Endothelial cell of umbilical vein (primary cell): Measurements from ENCODE around the gene TAS2R10. TPM values are rescaled to one million over a fixed set of nuclear protein-coding genes. Genes with fewer than 3 reads are reported as not detected.

Source experiments
- BruUV-seq: library from RNA; stranded (reverse); fragments of 400-500 nt; replicated peaks from 2 replicates; lab custom pipeline; 2021; lab: Mats Ljungman, UMichigan
- CTCF ChIA-PET: fragments of 300-600, 350-600 bp; sonication (Branson Sonifier 250); formaldehyde crosslinking; loops from one replicate; lab custom pipeline; 2021; ENCODE audit warnings: antibody characterized with exemption, inconsistent platforms; lab: Charles Lee
- POLR2A ChIA-PET: fragments of 300-600, 350-600 bp; sonication (Branson Sonifier 250); formaldehyde crosslinking; loops from one replicate; lab custom pipeline; 2021; ENCODE audit warnings: antibody characterized with exemption, inconsistent platforms; lab: Charles Lee
- DNase-seq: peaks from one replicate; pipeline ENCODE4 v3.0.0-alpha.2; 2011; ENCODE audit warnings: low read depth, low spot score
- FAIRE-seq: peaks from 2 replicates; lab custom pipeline; 2011; peaks lifted over from hg19 to GRCh38; lab: Jason Lieb, UNC
- H2AFZ ChIP-seq: 2 replicates; pipeline ENCODE4 v1.6.0; 2012; ENCODE audit warnings: low read depth, low read length, control low read depth, inconsistent platforms
- H3K27ac ChIP-seq: 2 replicates; pipeline ENCODE4 v1.5.1; 2011; ENCODE audit warnings: low read depth, mild to moderate bottlenecking, control low read depth, low read length, moderate library complexity; ENCODE audit not compliant: insufficient read depth
- H3K27me3 ChIP-seq, 2 experiments: 2 replicates each; pipeline versions ENCODE4 v1.6.0 to v1.6.1; 2011; ENCODE audit warnings: low read length in 2 of 2, mixed read lengths in 1 of 2; ENCODE audit not compliant: control insufficient read depth in 2 of 2, insufficient read depth in 2 of 2
- H3K36me3 ChIP-seq, 2 experiments: 2 replicates in 1 of 2; 3 replicates in 1 of 2; pipeline ENCODE4 v1.5.1; 2011; ENCODE audit warnings: low read length in 2 of 2, mild to moderate bottlenecking in 1 of 2, moderate library complexity in 1 of 2; ENCODE audit not compliant: control insufficient read depth in 2 of 2, insufficient read depth in 2 of 2; ENCODE audit errors: extremely low read depth in 1 of 2
- H3K4me1 ChIP-seq: 3 replicates; pipeline ENCODE4 v1.5.1; 2011; ENCODE audit warnings: mild to moderate bottlenecking, low read length; ENCODE audit not compliant: control insufficient read depth, insufficient read depth; ENCODE audit errors: extremely low read depth
- H3K4me2 ChIP-seq: 2 replicates; pipeline ENCODE4 v1.6.1; 2011; ENCODE audit warnings: low read length, control low read depth, mixed read lengths; ENCODE audit not compliant: insufficient read depth
- H3K4me3 ChIP-seq, 3 experiments: fragments of 200-600 bp in 1 of 3; sonication (generic), shearing (Covaris generic) in 1 of 3; replicated peaks in 1 of 3; 2 replicates each; pipeline ENCODE4 v1.5.1; 2011 to 2016; ENCODE audit warnings: control low read depth in 3 of 3, low read length in 3 of 3, mild to moderate bottlenecking in 2 of 3, inconsistent platforms in 1 of 3, low read depth in 1 of 3, moderate library complexity in 1 of 3; ENCODE audit not compliant: insufficient read depth in 1 of 3
- H3K79me2 ChIP-seq: 2 replicates; pipeline ENCODE4 v1.6.0; 2012; ENCODE audit warnings: low read length, inconsistent platforms; ENCODE audit not compliant: control insufficient read depth, insufficient read depth
- H3K9ac ChIP-seq: replicated peaks from 2 replicates; pipeline ENCODE3; 2011; ENCODE audit warnings: low read length, control low read depth; ENCODE audit not compliant: insufficient read depth; ENCODE audit errors: extremely low read depth
- H3K9me1 ChIP-seq: replicated peaks from 3 replicates; pipeline ENCODE4 v1.6.0; 2011; ENCODE audit warnings: mild to moderate bottlenecking, low read length; ENCODE audit not compliant: control insufficient read depth, insufficient read depth; ENCODE audit errors: extremely low read depth
- H3K9me3 ChIP-seq: replicated peaks from 2 replicates; pipeline ENCODE4 v1.5.1; 2012; ENCODE audit warnings: low read length, inconsistent platforms; ENCODE audit not compliant: control insufficient read depth, insufficient read depth
- H4K20me1 ChIP-seq: replicated peaks from 2 replicates; pipeline ENCODE3; 2011; ENCODE audit warnings: mild to moderate bottlenecking, low read length; ENCODE audit not compliant: control insufficient read depth, insufficient read depth; ENCODE audit errors: extremely low read depth
- EZH2 ChIP-seq: IDR thresholded peaks from 2 replicates; pipeline ENCODE4 v1.6.1; 2012; ENCODE audit warnings: borderline replicate concordance, low read depth, mild to moderate bottlenecking, moderate library complexity, low read length, inconsistent platforms; ENCODE audit not compliant: severe bottlenecking
- GATA2 ChIP-seq: IDR thresholded peaks from 2 replicates; pipeline ENCODE4 v1.7.0; 2011; ENCODE audit warnings: low read depth, mild to moderate bottlenecking, moderate library complexity, mixed read lengths, low read length; ENCODE audit not compliant: insufficient read length, insufficient read depth
- JUN ChIP-seq: IDR thresholded peaks from 2 replicates; pipeline ENCODE4 v1.6.1; 2011; ENCODE audit warnings: borderline replicate concordance, low read depth; ENCODE audit not compliant: insufficient read length, insufficient read depth
- MYC ChIP-seq: IDR thresholded peaks from one replicate; pipeline ENCODE4 v1.6.1; 2011; ENCODE audit warnings: mild to moderate bottlenecking, low read depth, low read length
- POLR2AphosphoS5 ChIP-seq: IDR thresholded peaks from 2 replicates; pipeline ENCODE4 v1.6.1; 2012; ENCODE audit warnings: low read depth, mild to moderate bottlenecking, control low read depth, low read length, moderate library complexity; ENCODE audit not compliant: insufficient read depth
- dilution Hi-C: fragments of 300-500 bp; cut with MboI; formaldehyde crosslinking; loops from one replicate; pipeline ENCODE4 v1.15.0; 2019; ENCODE audit warnings: low sequenced_read_pairs; ENCODE audit not compliant: extremely low pct_ligation_motif_present
- intact Hi-C: fragments of 100-400 bp; cut with micrococcal nuclease; formaldehyde crosslinking; loops from one replicate; pipeline ENCODE4 v1.10.0; 2022
- polyA plus RNA-seq, 4 experiments: library from polyadenylated mRNA; depleted of rRNA in 3 of 4; stranded (reverse) in 3 of 4; unstranded in 1 of 4; fragments of >200 nt; gene quantifications; 2 replicates each; pipeline versions ENCODE4 v1.2.1 to v1.2.3, GENCODE V29; 2011 to 2012; ENCODE audit warnings: missing spikeins in 1 of 4
- total RNA-seq: library from RNA; stranded (reverse); gene quantifications from 2 replicates; pipeline ENCODE4 v1.2.3, GENCODE V29; 2021
- TF ChIP-seq, protein P1 (sequence below), 2 donors: IDR thresholded peaks; 1 replicate in 1 of 2; 2 replicates in 1 of 2; pipeline ENCODE4 v1.5.1; 2011; ENCODE audit warnings: low read length in 2 of 2, mild to moderate bottlenecking in 2 of 2, moderate library complexity in 2 of 2, control low read depth in 1 of 2, inconsistent platforms in 1 of 2, low read depth in 1 of 2; ENCODE audit not compliant: insufficient read depth in 1 of 2; ENCODE audit errors: extremely low read depth in 1 of 2
- TF ChIP-seq, protein P2 (sequence below): IDR thresholded peaks from 2 replicates; pipeline ENCODE4 v1.6.1; 2011; ENCODE audit not compliant: insufficient read depth, insufficient read length

Gene TAS2R10
- total and polyA plus RNA-seq, 2 donors (not counting 3 experiments of a cell fraction or from before 2014, with no cell fraction given), result 0.22 to 0.66 TPM

DNA sequence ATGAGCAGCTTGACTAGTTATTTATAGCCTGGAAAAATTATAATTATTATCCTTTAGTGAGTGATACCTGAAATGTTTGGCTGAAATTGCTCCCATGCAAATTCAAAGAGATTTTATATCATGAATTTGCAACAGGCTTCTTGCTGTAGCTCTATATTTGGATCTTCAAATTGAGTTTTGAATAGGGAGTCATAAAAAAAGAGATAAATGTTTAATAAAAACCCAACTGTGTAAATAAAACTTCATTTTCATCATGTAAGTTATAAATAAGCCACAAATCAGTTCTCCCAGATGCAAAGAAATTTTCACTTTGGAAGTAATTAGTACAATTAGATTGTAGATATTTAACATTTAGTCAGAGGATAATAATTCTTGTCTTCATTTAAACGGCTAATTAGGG, 19.0 kb downstream of the TAS2R10 start, which contains the start of gene TAS2R8:
TAS2R8 (minus strand) TSS at position 101 of the 400 bp plus-strand sequence. CDS start 306 bp downstream, outside the sequence.
- TF ChIP-seq MYC, result no peak
- TF ChIP-seq, protein P1, sequence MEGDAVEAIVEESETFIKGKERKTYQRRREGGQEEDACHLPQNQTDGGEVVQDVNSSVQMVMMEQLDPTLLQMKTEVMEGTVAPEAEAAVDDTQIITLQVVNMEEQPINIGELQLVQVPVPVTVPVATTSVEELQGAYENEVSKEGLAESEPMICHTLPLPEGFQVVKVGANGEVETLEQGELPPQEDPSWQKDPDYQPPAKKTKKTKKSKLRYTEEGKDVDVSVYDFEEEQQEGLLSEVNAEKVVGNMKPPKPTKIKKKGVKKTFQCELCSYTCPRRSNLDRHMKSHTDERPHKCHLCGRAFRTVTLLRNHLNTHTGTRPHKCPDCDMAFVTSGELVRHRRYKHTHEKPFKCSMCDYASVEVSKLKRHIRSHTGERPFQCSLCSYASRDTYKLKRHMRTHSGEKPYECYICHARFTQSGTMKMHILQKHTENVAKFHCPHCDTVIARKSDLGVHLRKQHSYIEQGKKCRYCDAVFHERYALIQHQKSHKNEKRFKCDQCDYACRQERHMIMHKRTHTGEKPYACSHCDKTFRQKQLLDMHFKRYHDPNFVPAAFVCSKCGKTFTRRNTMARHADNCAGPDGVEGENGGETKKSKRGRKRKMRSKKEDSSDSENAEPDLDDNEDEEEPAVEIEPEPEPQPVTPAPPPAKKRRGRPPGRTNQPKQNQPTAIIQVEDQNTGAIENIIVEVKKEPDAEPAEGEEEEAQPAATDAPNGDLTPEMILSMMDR (IDR thresholded peaks at IDR 0.05; ENCODE audit: extremely low read depth in 1 of 2, insufficient read depth in 1 of 2, low read depth in 1 of 2, low read length in 2 of 2), result no peak
- no peak for TF ChIP-seq GATA2
- TF ChIP-seq EZH2, result no peak
- no peak for TF ChIP-seq JUN
- TF ChIP-seq, protein P2, sequence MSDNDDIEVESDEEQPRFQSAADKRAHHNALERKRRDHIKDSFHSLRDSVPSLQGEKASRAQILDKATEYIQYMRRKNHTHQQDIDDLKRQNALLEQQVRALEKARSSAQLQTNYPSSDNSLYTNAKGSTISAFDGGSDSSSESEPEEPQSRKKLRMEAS, result no peak
- no peak for TF ChIP-seq POLR2AphosphoS5
- Histone ChIP-seq H4K20me1 (no peaks in the 10 kb centered on the region), H3K9ac (no peak within 1 kb of the TSS), H3K79me2 (no peaks in the 10 kb centered on the region), H3K4me2 (no peak within 1 kb of the TSS), H3K27me3 (peaks cover 4 to 23% of the 10 kb centered on the region in 2 experiments), H3K27ac (no peak within 1 kb of the TSS), H3K4me1 (no peaks in the 10 kb centered on the region), H2AFZ (no peak within 1 kb of the TSS), H3K4me3 (no peak within 1 kb of the TSS), H3K9me3 (no peaks in the 10 kb centered on the region), H3K36me3 (no peaks in the 10 kb centered on the region), H3K9me1 (no peaks in the 10 kb centered on the region)
- DNase-seq, result no peak
- FAIRE-seq, result no peak
- POLR2A ChIA-PET, result no interaction called here
- no TSS peak for BruUV-seq
- intact Hi-C loops (no loop called here), dilution Hi-C loops (no loop called here)
- CTCF ChIA-PET, result no interaction called here
